GM12878 (cell line): ENCODE measurements around the gene MKNK1. TPM values are rescaled to one million over a fixed set of nuclear protein-coding genes. Genes with fewer than 3 reads are reported as not detected.

Source experiments
- ETV6 ChIP-seq, 2 experiments: fragments of 450-650 bp in 1 of 2; IDR thresholded peaks in 1 of 2; conservative IDR thresholded peaks in 1 of 2; 2 replicates each; pipeline ENCODE4 v1.6.1; 2014; ENCODE audit warnings: antibody characterized with exemption in 1 of 2, borderline replicate concordance in 1 of 2, low read depth in 1 of 2, mild to moderate bottlenecking in 1 of 2, moderate library complexity in 1 of 2
- FOXK2 ChIP-seq: fragments of 450-650 bp; IDR thresholded peaks from 2 replicates; pipeline ENCODE4 v1.6.1; 2017; ENCODE audit warnings: mild to moderate bottlenecking, moderate library complexity
- NKRF ChIP-seq: fragments of 450-650 bp; conservative IDR thresholded peaks from 2 replicates; pipeline ENCODE4 v1.6.1; 2017; ENCODE audit warnings: mild to moderate bottlenecking, moderate library complexity
- PAX5 ChIP-seq: IDR thresholded peaks from 2 replicates; pipeline ENCODE4 v1.6.1; 2011; ENCODE audit warnings: low read depth, low read length, borderline replicate concordance
- PRDM15 ChIP-seq: fragments of 450-650 bp; formaldehyde crosslinking; IDR thresholded peaks from 2 replicates; pipeline ENCODE4 v1.4.0; 2020; ENCODE audit warnings: mild to moderate bottlenecking, moderate library complexity
- ZBED1 ChIP-seq: IDR thresholded peaks from 2 replicates; pipeline ENCODE4 v1.6.1; 2016; ENCODE audit warnings: borderline replicate concordance
- polyA plus RNA-seq, 11 experiments: library from polyadenylated mRNA; depleted of rRNA in 4 of 11; unstranded in 6 of 11; stranded (reverse) in 5 of 11; fragments of >200 nt; fragmentation: Nextera tagmentation in 4 of 11; fragmentation: Illumina TruSeq in 1 of 11; extraction: Ambion mirVana in 4 of 11; extraction: Trizol in 1 of 11; gene quantifications; 1 replicate in 1 of 11; 2 replicates in 10 of 11; pipeline versions ENCODE4 v1.2.1 to v1.2.3, GENCODE V29; 2011 to 2016; ENCODE audit warnings: inconsistent platforms in 2 of 11, missing spikeins in 2 of 11, low read depth in 1 of 11
- total RNA-seq, 4 experiments: library from RNA; depleted of rRNA in 3 of 4; stranded (reverse); fragments of >200 nt in 3 of 4; fragmentation: Illumina TruSeq in 1 of 4; extraction: Trizol in 1 of 4; gene quantifications; 2 replicates each; pipeline versions ENCODE4 v1.2.1 to v1.2.3, GENCODE V29; 2013 to 2021

Gene MKNK1
- total and polyA plus RNA-seq, 10 of the 15 experiments (the other 5 are each of a cell fraction or from before 2014, with no cell fraction given): 13.7 to 29.9 (median 26.5) TPM

- TF ChIP-seq PRDM15 (CRISPR knock-in tag) (no peak), PAX5 (no peak), ZBED1 (no peak), FOXK2 (no peak), NKRF (no peak), ETV6 (conservative IDR thresholded peaks at IDR 0.05 in 1 of 2, IDR thresholded peaks at IDR 0.05 in 1 of 2; ENCODE audit: borderline replicate concordance in 1 of 2, low read depth in 1 of 2) (no peak)
Observed at GRCh38 chr1:46558966-46559365, 45.1 kb downstream of the MKNK1 start (continued).
